NT2/D1 (cell line): Measurements from ENCODE around the gene SERTAD1.
A peak's percentile ranks its signal among the peaks of the same experiment; 100 is the strongest.

Experiments used
- DNase-seq: peaks from one replicate; pipeline ENCODE4 v3.0.0-alpha.2; 2011; ENCODE audit warnings: low read depth, low spot score
- H3K27me3 ChIP-seq: 2 replicates; pipeline ENCODE4 v1.6.0; 2011; ENCODE audit warnings: mild to moderate bottlenecking; ENCODE audit not compliant: insufficient read length, insufficient read depth
- H3K36me3 ChIP-seq: 2 replicates; pipeline ENCODE4 v1.6.1; 2011; ENCODE audit warnings: mild to moderate bottlenecking, low read length, mixed read lengths; ENCODE audit not compliant: insufficient read depth, insufficient read length
- H3K4me1 ChIP-seq: 2 replicates; pipeline ENCODE4 v1.5.1; 2011; ENCODE audit not compliant: insufficient read depth, insufficient read length
- H3K4me3 ChIP-seq: 2 replicates; pipeline ENCODE4 v1.5.1; 2011; ENCODE audit warnings: low read depth; ENCODE audit not compliant: insufficient read length
- H3K9ac ChIP-seq: 2 replicates; pipeline ENCODE4 v1.6.0; 2011; ENCODE audit warnings: low read depth; ENCODE audit not compliant: insufficient read length
- H3K9me3 ChIP-seq: 2 replicates; pipeline ENCODE4 v1.5.1; 2011; ENCODE audit warnings: mild to moderate bottlenecking, low read length; ENCODE audit not compliant: insufficient read depth
- SUZ12 ChIP-seq: IDR thresholded peaks from 2 replicates; pipeline ENCODE4 v1.6.1; 2011; ENCODE audit not compliant: insufficient read length, insufficient read depth; ENCODE audit errors: extremely low read depth
- YY1 ChIP-seq: IDR thresholded peaks from 2 replicates; pipeline ENCODE4 v1.6.1; 2011; ENCODE audit not compliant: insufficient read length, insufficient read depth
- ZNF274 ChIP-seq: IDR thresholded peaks from 2 replicates; pipeline ENCODE4 v1.6.1; 2011; ENCODE audit warnings: mild to moderate bottlenecking, low read depth, low read length

Gene SERTAD1

DNA sequence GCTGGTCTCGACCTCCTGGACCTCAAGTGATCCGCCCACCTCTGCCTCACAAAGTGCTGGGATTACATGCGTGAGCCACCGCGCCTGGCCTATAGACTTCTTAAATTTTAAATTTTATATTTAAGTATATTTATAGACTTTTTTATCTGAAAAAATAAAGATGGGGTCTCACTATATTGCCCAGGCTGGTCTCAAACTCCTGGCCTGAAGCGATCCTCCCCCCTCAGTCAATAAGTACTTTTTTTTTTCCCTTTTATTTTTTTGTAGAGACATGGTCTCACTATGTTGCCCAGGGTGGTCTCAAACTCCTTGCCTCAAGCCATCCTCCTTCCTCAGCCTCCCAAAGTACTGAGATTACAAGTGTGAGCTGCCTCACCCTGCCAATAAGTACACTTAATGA, 1.9 kb downstream of the SERTAD1 start:
- Histone ChIP-seq H3K4me3 (no peak overlapping the region), H3K9me3 (no peaks in the 10 kb centered on the region), H3K4me1 (no peaks in the 10 kb centered on the region), H3K36me3 (peaks cover 15% of the 10 kb centered on the region), H3K9ac (no peak overlapping the region), H3K27me3 (no peaks in the 10 kb centered on the region)
- TF ChIP-seq SUZ12 (no peak), ZNF274 (no peak), YY1 (no peak)
- no peak for DNase-seq

GRCh38 chr19:40422748-40423566, 2.8 kb downstream of the SERTAD1 start:
- Histone ChIP-seq H3K4me3 (no peak overlapping the region), H3K9ac (peak overlapping the region; percentile 26), H3K36me3 (peaks cover 15% of the 10 kb centered on the region), H3K4me1 (no peaks in the 10 kb centered on the region), H3K27me3 (no peaks in the 10 kb centered on the region), H3K9me3 (no peaks in the 10 kb centered on the region)
- no peak for TF ChIP-seq SUZ12
- TF ChIP-seq ZNF274, result no peak
- no peak for TF ChIP-seq YY1
- DNase-seq, result no peak

DNA sequence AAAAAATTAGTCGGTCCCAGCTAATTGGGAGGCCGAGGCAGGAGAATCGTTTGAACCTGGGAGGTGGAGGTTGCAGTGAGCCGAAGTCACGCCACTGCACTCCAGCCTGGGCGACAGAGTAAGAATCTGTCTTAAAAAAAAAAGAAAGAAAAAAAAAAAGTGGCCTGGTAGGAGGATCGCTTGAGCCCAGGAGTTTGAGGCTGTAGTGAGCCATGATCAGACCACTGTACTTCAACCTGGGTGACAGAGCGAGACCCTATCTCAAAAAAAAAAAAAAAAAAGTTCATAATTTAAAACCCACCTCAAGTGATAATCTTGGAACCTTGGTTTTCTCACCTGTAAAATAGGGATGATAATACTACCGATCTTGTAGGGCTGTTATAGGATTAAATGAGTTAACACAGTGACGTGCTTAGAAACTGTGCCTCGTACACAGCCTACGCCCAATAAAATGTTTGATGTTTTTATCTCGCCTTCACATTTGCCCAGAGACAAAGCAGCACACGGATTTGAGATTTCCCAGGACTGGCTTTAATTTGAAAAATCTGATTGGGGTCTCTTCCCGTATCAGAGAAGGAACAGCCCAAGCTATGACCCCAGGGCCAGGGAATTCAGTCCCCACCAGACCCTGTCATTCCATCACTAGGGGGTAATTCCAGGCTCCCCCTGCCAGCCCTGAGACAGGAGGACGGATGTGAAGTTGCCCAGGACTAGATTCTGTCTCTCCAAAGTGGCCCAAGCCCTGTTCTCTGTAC, 3.6 kb downstream of the SERTAD1 start:
- Histone ChIP-seq H3K27me3 (no peaks in the 10 kb centered on the region), H3K9ac (peak overlapping the region; percentile 32), H3K4me1 (no peaks in the 10 kb centered on the region), H3K4me3 (no peak overlapping the region), H3K9me3 (no peaks in the 10 kb centered on the region), H3K36me3 (peaks cover 15% of the 10 kb centered on the region)
- no peak for TF ChIP-seq ZNF274
- TF ChIP-seq YY1, result no peak
- no peak for TF ChIP-seq SUZ12
- DNase-seq, result no peak

GRCh38 chr19:40420766-40421765, 4.7 kb downstream of the SERTAD1 start:
- H3K4me1 ChIP-seq, result no peaks in the 10 kb centered on the region
- H3K4me3 ChIP-seq, result peak overlapping the region; percentile 46
- H3K27me3 ChIP-seq, result no peaks in the 10 kb centered on the region
- peak; percentile 66 for DNase-seq
- TF ChIP-seq SUZ12 (no peak), ZNF274 (no peak), YY1 (no peak)
- peak overlapping the region; percentile 81 for H3K9ac ChIP-seq
- no peaks in the 10 kb centered on the region for H3K9me3 ChIP-seq
- H3K36me3 ChIP-seq, result peaks cover 15% of the 10 kb centered on the region

DNA sequence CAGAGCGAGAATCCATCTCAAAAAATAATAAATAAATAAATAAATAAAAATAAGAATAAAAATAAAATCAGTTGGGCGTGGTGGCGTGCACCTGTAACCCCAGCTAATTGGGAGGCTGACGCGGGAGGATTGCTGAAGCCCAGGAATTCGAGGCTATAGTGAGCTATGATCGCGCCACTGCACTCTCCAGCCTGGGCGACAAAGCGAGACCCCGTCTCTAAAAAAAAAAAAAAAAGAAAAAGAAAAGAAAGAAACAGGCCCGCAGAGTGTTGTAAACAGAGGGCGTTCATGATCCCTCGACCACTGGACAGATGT, 5.4 kb downstream of the SERTAD1 start:
- DNase-seq, result no peak
- H3K27me3 ChIP-seq, result no peaks in the 10 kb centered on the region
- TF ChIP-seq YY1 (no peak), ZNF274 (no peak), SUZ12 (no peak)
- H3K4me3 ChIP-seq, result peak overlapping the region; percentile 46
- H3K9me3 ChIP-seq, result no peaks in the 10 kb centered on the region
- peaks cover 15% of the 10 kb centered on the region for H3K36me3 ChIP-seq
- H3K4me1 ChIP-seq, result no peaks in the 10 kb centered on the region
- H3K9ac ChIP-seq, result no peak overlapping the region

DNA sequence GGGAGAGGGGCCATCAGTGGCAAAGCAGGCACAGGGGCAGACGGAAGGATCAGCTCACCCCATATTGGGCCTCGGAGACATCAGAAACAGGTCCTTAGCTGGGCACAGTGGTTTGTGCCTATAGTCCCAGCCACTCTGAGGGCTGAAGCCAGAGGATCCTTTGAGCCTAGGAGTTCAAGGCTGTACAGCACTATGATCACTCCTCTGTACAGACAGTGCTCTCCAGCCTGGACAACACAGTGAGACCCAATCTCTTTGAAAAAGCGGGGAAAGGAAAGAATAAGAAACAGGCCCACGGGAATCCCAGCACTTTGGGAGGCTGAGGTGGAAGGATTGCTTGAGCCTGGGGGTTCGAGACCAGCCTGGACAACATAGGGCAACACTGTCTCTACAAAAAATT, 6.0 kb downstream of the SERTAD1 start:
- Histone ChIP-seq H3K4me1 (peaks cover under 1% of the 10 kb centered on the region), H3K4me3 (no peak overlapping the region), H3K9me3 (no peaks in the 10 kb centered on the region), H3K9ac (no peak overlapping the region), H3K27me3 (no peaks in the 10 kb centered on the region), H3K36me3 (peaks cover 15% of the 10 kb centered on the region)
- TF ChIP-seq YY1, result no peak
- TF ChIP-seq ZNF274, result no peak
- TF ChIP-seq SUZ12, result no peak
- DNase-seq, result no peak
